ENCODE results near the gene NOSTRIN. TPM values are rescaled to one million over a fixed set of nuclear protein-coding genes. Genes with fewer than 3 reads are reported as not detected.

The NOSTRIN gene
- total and polyA plus RNA-seq, 8 donors, result 14.4 to 67.3 (median 25.9) TPM

- DNase-seq, result no peak
- no peak for ATAC-seq
- FAIRE-seq, result no peak
These were observed 29.7 kb upstream of the NOSTRIN start for GRCh38 chr2:168772704-168773103.

GRCh38 chr2:168773128-168773527 lies 29.3 kb upstream of the NOSTRIN start:
- intact Hi-C loops (cut with DNase I), result loop anchor here in 2 of 3 donors (10.0 kb wide), 3 partner anchors 82 to 152 kb away; no protein-coding TSS in a partner anchor
- no peak for DNase-seq
- FAIRE-seq, result no peak
- no peak for ATAC-seq
- no peaks in the 10 kb centered on the region for H3K27me3 ChIP-seq
- peak overlapping the region in 2 of 4 donors; percentile 13 to 31 for H3K27ac ChIP-seq
- H3K4me3 ChIP-seq, result no peak overlapping the region
- WGBS, 2 donors, result 61 to 79% methylated on average over 2 of the region's 2 CpGs
- no peaks in the 10 kb centered on the region for H3K9me3 ChIP-seq
- no peak for TF ChIP-seq CTCF (IDR thresholded peaks at IDR 0.05)
- peaks cover 0 to 5% (median 0%) of the 10 kb centered on the region in 3 donors for H3K4me1 ChIP-seq
- no peaks in the 10 kb centered on the region for H3K36me3 ChIP-seq

More at GRCh38 chr2:168772704-168773103, 29.7 kb upstream of the NOSTRIN start:
- Histone ChIP-seq H3K36me3 (no peaks in the 10 kb centered on the region), H3K4me3 (no peak overlapping the region), H3K9me3 (no peaks in the 10 kb centered on the region), H3K4me1 (peaks cover 0 to 5% (median 0%) of the 10 kb centered on the region in 3 donors), H3K27ac (no peak overlapping the region), H3K27me3 (no peaks in the 10 kb centered on the region)
- TF ChIP-seq CTCF (IDR thresholded peaks at IDR 0.05), result no peak
- intact Hi-C loops (cut with DNase I), result loop anchor here in 2 of 3 donors (10.0 kb wide), 3 partner anchors 82 to 152 kb away; no protein-coding TSS in a partner anchor
- WGBS, 2 donors, result 97% methylated on average over 1 of the region's 1 CpG

GRCh38 chr2:168773719-168774521 lies 28.5 kb upstream of the NOSTRIN start:
- no peak overlapping the region for H3K4me3 ChIP-seq
- TF ChIP-seq CTCF (IDR thresholded peaks at IDR 0.05), result peak; percentile 76 to 89 (median 86)
- no peaks in the 10 kb centered on the region for H3K27me3 ChIP-seq
- intact Hi-C loops (cut with DNase I), result loop anchor here in 2 of 3 donors (10.0 kb wide), 3 partner anchors 81 to 151 kb away; no protein-coding TSS in a partner anchor
- H3K27ac ChIP-seq, result peak overlapping the region; percentile 7 to 51 (median 22)
- H3K36me3 ChIP-seq, result no peaks in the 10 kb centered on the region
- H3K9me3 ChIP-seq, result no peaks in the 10 kb centered on the region
- H3K4me1 ChIP-seq, result peaks cover 0 to 5% (median 0%) of the 10 kb centered on the region in 3 donors
- WGBS, 2 donors, result 26 to 28% methylated on average over 9 of the region's 9 CpGs
- FAIRE-seq (no peak), ATAC-seq (peak; percentile 88 to 99 (median 96)), DNase-seq (peak; percentile 67 to 85 (median 80))

- H3K4me3 ChIP-seq, result no peak overlapping the region
- DNase-seq (no peak), ATAC-seq (no peak), FAIRE-seq (no peak)
- no peaks in the 10 kb centered on the region for H3K9me3 ChIP-seq
- WGBS, 2 donors, result 0% methylated on average over 1 of the region's 1 CpG
- no peak for TF ChIP-seq CTCF (IDR thresholded peaks at IDR 0.05)
- H3K27ac ChIP-seq, result no peak overlapping the region
- peaks cover 0 to 5% (median 0%) of the 10 kb centered on the region in 3 donors for H3K4me1 ChIP-seq
- intact Hi-C loops (cut with DNase I), result loop anchor here in 2 of 3 donors (10.0 kb wide), 3 partner anchors 79 to 149 kb away; no protein-coding TSS in a partner anchor
- no peaks in the 10 kb centered on the region for H3K27me3 ChIP-seq
- no peaks in the 10 kb centered on the region for H3K36me3 ChIP-seq
These were observed 26.6 kb upstream of the NOSTRIN start for GRCh38 chr2:168775837-168776236.

Measured in pancreas (tissue), 10 donors.